ENCODE results near the gene DNAJC10.

DNAJC10 gene

DNA sequence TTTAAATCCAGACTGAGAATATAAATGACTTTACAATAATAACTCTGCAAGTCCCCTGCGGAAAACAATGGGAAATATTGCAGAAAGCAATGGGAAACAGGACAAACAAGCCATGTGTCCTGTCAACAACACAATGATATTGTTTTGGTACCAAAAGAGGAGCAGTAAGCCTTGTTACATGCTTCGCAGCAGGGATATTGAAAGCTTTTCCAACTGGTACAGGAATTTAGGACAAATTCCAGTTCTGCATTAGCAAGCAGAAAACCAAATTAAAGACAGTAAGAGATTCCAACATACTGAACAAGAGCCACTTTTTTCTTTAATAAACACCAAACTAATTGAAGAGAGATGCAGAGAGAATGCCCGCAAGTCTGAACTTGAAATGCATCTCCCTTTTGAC is 120.4 kb downstream of the DNAJC10 start:
- no peak for DNase-seq (ENCODE audit: low read depth)
